AG08395 (cell line): ENCODE data around the gene PRKCZ.

Experiments used
- DNase-seq: peaks from one replicate; pipeline ENCODE4 v3.0.0; 2012; ENCODE audit warnings: mixed read lengths, low spot score

The PRKCZ gene

GRCh38 chr1:2209400-2210083 lies 159.3 kb downstream of the PRKCZ start:
- DNase-seq = no peak

DNA sequence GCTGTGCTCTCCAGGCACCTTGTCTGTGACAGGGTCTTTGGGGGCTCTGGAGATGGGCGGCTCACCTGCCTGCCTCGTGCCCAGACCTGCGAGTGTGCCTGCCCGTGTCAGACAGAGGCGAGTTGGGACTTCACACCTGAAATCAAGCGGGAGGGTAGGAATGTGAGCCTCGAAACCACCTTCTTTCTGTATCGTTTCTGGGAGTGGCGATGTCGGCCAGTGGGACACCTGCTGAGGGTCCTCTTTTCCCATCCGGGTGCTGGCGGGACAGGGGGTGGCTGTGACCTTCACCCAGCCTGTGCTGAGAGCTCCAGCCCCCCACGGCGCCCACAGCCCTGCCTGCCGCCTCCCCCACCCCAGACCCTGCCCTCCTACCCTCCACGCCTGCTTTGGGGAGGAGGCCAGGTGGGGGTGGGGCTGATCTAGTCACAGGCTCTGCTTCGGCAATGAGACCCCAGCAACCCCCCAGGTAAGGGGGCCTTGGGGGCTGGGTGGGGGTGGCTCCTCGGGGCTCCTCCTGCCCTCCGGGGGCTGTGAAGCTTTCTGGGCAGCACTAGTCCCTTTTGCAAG lies 160.0 kb downstream of the PRKCZ start:
- DNase-seq = no peak

DNA sequence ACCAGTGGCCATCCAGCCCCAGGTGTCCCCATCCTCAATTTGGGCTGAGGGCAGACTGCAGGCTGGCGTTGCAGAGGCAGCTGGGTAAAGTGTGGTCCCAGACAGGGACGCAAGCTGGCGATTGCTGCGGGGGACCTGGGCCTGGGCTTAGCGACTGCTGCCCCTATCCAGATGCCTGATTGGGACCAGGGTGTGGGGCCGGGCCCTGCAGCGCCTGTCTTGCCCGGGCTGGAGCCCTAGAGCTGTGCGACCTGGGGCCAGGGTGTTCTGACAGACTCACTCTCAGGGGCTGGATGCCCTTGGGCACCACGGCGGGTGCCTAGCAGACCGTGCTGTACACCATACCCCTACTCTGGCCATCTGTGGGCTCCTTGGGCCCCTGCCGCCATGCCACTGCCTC lies 160.6 kb downstream of the PRKCZ start:
- DNase-seq = no peak

DNA sequence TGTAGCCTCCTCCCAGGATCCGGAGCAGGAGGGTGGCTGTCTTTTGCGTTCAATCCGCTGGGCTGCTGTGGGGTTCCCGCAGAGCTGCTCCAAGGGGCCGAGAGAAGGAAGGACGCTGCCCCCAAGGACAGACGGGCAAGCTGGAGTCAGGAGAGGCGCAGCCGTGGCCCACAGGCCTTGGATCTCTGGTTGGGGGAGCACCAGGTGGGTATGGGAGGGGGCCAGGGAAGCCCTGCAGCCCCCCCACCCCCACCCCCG lies 162.0 kb downstream of the PRKCZ start:
- DNase-seq = no peak

DNA sequence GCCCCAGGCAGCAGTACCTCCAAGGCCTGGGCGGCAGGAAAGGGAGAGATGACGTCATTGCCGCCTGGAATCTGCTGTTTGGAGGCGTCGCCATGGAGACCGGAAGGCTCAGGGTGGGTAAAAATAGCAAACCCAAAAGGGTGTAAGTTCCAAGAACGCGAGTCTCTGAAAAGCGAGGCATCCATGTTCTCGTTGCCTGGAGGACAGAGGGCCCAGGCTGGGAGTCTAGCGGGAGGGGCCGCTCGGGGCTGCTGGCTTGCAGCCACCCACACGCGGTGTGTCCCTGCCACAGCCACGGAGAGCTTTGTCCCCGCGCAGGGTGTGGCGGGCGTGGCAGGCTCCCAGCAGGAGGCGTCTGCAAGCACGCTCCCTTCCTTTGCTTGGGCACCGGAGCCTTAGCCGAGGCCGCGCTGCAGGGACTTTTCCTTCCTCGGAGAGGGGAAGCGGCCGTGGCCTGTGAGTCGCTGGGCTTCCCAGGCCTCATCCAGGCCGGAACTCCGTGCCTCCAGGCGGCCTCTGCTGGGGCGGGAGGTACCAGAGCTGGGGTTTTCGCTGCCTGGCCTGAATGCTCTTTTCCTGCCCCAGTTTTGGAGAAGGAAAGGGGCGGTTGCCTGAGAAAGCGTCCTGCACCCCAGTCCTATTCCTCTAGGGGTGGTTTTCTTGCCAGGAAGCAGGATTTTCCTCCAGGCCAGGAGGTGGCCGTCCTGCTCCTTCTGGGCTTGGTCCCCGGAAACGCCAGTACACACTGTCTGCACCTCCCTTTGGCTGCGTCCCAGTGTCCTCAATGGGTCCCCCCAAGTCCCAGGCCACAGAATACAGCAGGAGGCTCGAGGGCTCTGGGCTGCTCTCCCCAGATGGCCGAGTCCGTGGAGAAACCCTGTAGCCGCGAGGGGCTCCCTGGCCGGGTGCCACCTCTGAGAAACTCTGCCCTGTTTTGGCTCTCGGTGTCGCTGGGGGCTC lies 162.6 kb downstream of the PRKCZ start:
- peak; percentile 93 for DNase-seq

DNA sequence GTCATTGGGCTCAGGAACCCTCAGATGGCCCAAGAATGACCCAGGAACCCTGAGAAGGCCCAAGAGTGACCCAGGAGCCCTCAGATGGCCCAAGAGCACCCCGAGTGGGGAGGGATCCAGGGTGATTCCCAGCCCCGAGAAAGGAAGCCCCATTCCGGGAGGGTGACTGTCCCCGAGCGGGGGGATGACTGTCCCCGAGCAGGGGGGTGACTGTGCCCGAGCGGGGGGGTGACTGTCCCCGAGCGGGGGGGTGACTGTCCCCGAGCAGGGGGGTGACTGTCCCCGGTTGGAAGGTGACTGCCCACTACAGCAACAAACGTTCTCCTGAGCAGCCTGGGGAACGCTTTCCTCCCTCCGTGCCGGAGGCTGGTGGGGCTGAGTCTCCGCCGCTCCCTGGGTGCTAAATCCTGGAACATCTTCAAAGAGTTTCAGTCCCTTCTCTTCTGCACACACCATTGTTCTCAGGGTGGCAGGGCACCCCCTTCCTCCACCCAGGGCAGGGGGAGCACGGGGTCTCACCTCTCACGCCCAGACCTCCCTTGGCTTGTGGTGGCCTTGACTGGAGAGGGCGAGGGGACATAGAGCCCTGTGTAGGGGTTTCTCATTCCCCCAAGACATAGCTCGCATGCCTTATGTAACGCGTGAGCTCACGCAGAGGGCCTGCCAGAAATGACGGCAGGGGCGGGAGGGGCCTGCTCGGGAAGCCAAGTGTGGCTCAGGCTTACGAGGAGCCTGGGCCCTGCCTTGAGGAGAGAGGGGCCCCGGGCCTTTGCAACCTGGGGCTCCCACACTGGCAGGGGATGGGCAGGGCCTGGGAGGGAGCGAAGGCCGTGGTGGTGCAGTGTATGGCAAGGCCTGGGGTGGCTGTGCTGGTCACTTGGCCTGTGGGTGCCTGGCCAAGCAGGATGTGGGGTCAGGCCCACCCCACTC lies 163.6 kb downstream of the PRKCZ start:
- DNase-seq = peak; percentile 79

- no peak for DNase-seq
These were observed 164.5 kb downstream of the PRKCZ start for GRCh38 chr1:2214541-2215241.

GRCh38 chr1:2215329-2215728 lies 165.1 kb downstream of the PRKCZ start:
- no peak for DNase-seq

DNA sequence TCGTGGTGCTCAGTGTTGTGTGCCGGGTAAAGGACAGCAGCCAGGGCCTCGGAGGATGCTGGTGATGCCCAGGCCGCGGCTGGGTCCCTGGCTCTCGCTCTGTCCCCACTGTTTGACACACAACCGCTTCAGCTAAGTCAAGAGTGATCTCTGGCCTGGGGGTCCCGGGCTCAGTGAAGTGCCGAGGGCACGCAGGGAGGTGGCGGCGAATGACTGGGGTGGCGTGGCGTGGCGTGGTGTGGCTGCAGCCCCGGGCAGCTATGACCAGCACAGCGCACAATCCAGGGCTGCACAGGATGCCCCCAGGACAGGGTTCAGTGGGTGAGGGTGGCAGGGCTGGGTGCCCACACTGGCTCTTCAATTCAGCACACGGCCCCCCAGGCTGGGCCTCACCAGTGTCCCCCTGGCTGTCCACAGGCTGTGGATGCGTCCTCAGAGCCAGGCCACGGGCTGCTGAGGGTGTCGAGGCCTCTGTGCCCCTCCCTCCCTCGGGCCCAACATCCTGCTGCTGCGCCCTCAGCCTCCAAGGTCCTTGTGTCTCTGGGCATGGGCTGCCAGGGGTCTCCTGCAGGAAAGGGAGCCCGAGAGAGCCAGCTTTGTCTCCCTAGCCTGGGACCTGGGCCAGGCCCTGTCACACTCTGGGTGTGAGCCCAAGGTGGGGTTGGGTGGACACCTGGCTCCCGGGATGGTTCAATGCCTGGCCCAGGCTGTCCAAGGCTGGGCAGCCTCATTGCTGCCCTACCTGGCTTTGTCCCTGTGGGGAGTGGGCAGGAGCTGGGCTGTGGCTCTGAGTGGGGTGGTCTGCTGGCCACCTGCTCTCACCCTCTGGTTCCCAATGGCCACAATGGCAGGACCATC lies 165.9 kb downstream of the PRKCZ start:
- DNase-seq = no peak

GRCh38 chr1:2216767-2217058 lies 166.5 kb downstream of the PRKCZ start:
- DNase-seq = no peak

GRCh38 chr1:2221271-2221670 lies 171.1 kb downstream of the PRKCZ start:
- DNase-seq = no peak

- no peak for DNase-seq
These were observed 174.0 kb downstream of the PRKCZ start for GRCh38 chr1:2224170-2224584.

- no peak for DNase-seq
These were observed 174.6 kb downstream of the PRKCZ start for GRCh38 chr1:2224631-2225428.

GRCh38 chr1:2226525-2227345 lies 176.5 kb downstream of the PRKCZ start:
- no peak for DNase-seq

DNA sequence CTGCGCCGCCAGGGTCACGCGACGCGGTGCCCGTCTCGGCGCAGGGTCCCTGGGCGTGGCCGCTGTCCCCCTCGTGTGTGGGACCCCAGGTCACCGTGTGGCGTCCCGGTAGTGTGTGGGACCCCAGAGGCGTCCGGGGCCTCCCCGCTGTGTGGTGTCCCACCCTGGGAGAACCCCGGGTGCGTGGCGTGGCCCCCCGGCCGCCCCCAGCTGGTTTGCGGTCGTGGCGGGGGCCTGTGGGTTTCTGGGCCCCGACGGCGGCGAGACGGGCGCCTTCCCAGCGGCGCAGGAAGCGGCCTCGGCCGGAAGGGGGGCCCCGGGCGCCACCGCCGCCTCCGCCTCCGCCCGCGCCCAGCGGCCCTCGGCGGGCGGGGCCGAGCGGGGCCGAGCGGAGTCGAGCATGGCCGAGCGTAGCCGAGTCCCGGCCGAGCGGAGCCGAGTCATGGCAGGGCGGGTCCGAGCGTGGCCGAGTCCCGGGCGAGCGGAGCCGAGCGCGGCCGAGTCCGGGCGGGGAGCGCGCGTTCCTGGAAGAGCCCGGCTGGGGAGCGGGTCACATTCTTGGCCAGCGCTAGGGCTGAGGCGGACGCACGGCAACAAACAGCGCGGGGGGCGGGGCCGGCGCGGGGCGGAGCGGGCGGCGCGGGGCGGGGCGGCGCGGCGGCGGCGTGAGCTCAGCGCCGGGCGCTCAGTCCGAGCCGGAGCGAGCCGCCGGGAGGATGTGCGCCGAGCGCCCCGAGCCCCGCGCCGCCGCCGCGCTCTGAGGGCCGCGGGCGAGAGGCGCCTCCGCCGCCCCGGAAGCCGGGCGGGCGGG lies 177.3 kb downstream of the PRKCZ start:
- peak; percentile 99 for DNase-seq

DNA sequence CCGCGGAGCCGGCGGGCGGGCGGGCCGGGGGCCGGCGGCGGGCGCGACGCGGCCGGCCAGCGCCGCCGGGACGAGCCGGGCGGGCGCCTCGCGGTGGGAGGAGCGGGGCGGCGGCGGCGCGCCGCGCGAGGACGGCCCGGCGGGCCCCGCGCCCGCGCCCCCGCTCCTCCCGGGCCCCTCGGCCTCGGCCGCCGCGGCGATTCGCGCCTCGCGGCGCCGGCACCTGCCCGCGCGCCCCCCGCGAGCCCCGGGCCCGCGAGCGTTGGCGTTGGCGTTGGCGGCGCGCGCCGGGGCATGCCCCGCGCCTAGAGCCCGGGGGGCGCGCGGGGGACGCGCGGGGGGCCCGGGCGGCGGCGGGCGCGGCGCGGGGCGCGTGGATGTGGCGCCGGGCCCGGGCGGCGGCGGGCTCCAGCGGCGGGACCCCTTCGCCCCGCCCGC lies 178.0 kb downstream of the PRKCZ start, which contains the start of gene SKI:
Gene SKI (plus strand): TSS at position 163 of the 438 bp plus-strand sequence. CDS start 448 bp downstream, outside the sequence.
- DNase-seq = no peak

DNA sequence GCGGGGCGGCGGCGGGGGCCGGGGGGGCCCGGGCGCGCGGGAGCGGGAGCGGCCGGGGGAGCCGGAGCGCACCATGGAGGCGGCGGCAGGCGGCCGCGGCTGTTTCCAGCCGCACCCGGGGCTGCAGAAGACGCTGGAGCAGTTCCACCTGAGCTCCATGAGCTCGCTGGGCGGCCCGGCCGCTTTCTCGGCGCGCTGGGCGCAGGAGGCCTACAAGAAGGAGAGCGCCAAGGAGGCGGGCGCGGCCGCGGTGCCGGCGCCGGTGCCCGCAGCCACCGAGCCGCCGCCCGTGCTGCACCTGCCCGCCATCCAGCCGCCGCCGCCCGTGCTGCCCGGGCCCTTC lies 178.5 kb downstream of the PRKCZ start:
- DNase-seq = no peak
